HG03520 (cell line): ENCODE measurements around the gene LIMCH1.

Experiments
- ATAC-seq: cut with Tn5 transposase; IDR thresholded peaks from one replicate; pipeline ENCODE4 v1.9.1; 2021; ENCODE audit warnings: mild to moderate bottlenecking, moderate library complexity; ENCODE audit not compliant: unreplicated experiment

The LIMCH1 gene

GRCh38 chr4:41532336-41532735, 5.6 kb upstream of the LIMCH1 start:
- ATAC-seq: no peak

DNA sequence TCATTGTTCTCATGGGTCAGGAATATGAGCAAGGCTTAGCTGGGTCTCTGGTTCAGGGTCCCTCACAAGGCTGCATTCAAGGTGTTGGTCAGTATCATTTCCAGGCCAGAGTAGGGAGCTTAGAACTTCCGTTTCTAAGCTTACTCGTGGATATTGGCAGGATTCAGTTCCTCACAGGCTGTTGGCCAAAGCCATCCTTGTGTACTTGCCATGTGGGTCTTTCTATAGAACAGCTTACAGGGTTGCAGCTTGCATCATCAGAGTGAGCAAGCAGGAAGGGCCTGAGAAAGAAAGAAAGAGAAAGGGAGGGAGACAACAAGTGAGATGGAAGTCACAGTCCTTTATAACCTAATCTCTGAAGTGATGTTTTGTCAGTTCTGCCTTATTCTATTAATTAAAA, 5.1 kb upstream of the LIMCH1 start:
- no peak for ATAC-seq

- ATAC-seq: no peak
These were observed 4.3 kb upstream of the LIMCH1 start for GRCh38 chr4:41533680-41534079.

- no peak for ATAC-seq
These were observed 3.6 kb upstream of the LIMCH1 start for GRCh38 chr4:41534404-41534803.

DNA sequence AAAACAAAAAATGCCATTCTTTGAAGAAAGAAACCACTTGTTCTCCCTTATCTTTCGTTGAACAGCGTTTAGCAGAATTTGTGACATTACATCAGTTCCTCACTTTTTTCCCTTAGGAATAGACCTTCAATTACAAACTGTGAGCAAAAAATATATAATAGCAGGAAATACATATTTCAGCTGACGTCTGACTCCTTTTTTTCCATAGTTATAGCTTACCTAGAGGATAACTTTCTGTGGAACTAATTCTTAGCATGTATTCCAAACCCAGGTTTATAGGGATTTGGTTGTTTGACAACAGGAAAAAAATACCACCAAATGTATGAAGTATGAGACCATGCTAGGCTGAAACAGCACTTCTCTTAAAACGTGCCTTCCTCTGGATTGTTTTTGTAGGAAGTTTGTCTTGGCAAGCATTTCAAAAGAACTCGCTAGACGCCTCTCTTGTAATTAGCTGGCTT, 2.0 kb upstream of the LIMCH1 start:
- ATAC-seq: no peak

DNA sequence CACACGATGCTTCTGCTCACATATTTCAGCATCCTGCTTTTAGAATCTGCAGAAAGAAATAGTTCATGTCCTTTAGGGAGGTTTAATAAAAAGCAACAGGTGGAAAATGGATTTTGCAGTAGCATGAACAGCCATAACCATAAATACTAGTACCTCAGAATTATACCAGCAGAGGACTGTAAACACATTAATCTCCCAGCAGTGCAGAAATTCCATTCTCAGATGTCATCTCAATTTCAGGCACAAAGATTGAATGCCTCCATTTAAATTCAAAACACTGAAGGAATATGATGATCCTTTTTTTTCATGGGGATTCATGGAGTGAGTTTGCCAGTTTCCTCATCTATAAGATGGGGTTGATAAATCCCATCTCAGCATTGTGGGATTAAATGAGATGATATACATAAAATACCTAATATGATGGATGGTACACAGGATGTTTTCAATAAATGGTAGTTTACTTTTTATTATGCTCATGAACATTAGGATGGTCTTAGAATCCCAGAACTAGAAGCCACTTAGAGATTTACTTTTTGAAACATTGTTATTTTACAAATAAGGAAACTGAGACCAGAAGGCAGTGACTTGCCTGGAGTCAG, 566 bp upstream of the LIMCH1 start:
- no peak for ATAC-seq

GRCh38 chr4:41538887-41539498, 1.0 kb downstream of the LIMCH1 start:
- ATAC-seq: no peak

GRCh38 chr4:41539711-41540110, 1.8 kb downstream of the LIMCH1 start:
- no peak for ATAC-seq

- ATAC-seq: no peak
These were observed 2.7 kb downstream of the LIMCH1 start for GRCh38 chr4:41540687-41541086.

GRCh38 chr4:41541687-41542094, 3.7 kb downstream of the LIMCH1 start:
- ATAC-seq: no peak

GRCh38 chr4:41542526-41543275, 4.7 kb downstream of the LIMCH1 start:
- ATAC-seq: no peak

- ATAC-seq: no peak
These were observed 7.3 kb downstream of the LIMCH1 start for GRCh38 chr4:41545238-41545637.

- ATAC-seq: no peak
These were observed 8.7 kb downstream of the LIMCH1 start for GRCh38 chr4:41546638-41547037.

- no peak for ATAC-seq
These were observed 10.4 kb downstream of the LIMCH1 start for GRCh38 chr4:41548305-41548880.

GRCh38 chr4:41549478-41549877, 11.5 kb downstream of the LIMCH1 start:
- ATAC-seq: no peak

GRCh38 chr4:41550308-41550707, 12.4 kb downstream of the LIMCH1 start:
- ATAC-seq: no peak

DNA sequence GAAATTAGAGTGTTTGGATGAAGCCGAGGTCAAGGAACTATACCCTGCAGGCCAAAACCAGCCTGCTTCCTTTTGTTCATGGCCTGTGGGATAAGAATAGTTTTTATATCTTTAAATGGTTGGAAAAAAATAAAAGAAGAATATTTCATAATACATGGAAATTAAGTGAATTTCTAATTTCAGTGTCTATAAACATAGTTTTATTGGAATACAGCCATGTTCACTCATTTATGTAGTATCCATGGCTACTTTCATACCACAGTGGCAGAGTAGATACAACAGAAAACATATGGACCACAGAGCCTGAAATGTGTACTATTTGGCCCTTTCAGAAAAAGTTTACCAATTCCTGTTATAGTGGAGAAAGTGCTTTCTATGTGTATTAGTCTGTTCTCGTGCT, 13.6 kb downstream of the LIMCH1 start:
- ATAC-seq: no peak

- ATAC-seq: no peak
These were observed 16.9 kb downstream of the LIMCH1 start for GRCh38 chr4:41554905-41555304.

DNA sequence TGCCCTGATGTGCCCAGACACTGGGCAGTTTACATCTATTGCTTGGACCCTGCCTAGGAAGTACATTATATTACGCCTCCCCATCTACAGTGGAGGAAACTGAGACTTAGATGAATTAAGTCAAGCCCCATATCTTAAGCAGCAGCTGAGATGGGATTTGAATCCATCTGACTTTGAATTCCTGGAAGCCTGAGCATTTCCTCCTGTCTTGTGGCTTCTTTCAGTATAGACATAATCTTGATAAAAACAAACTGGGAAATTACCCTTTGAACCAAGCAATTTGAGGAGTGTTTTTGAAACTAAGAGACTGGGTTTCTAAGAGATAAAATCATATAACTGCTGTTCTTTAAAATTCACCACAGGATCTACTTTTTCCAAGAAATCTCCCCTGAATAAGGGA, 18.6 kb downstream of the LIMCH1 start:
- ATAC-seq: no peak

- no peak for ATAC-seq
These were observed 22.1 kb downstream of the LIMCH1 start for GRCh38 chr4:41559940-41560516.

DNA sequence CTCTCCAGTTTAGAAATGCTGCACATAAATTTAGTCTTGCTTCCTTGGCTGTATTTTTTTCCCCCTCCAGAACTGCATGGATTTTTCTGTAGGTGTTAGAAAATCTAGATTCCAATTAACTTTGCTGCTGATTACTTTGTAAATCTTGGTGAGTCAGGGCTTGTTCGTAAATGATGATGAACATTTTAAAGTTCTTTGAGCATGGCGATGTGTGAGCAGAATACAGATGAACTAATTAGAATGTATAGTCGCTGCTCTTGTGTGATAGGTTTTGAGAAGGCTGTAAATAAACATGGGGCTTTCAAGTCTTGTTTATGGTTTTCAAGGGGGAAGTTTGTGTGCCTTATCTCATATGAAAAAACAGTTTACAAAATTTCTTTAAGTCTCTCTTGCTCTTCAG, 23.3 kb downstream of the LIMCH1 start:
- ATAC-seq: no peak

DNA sequence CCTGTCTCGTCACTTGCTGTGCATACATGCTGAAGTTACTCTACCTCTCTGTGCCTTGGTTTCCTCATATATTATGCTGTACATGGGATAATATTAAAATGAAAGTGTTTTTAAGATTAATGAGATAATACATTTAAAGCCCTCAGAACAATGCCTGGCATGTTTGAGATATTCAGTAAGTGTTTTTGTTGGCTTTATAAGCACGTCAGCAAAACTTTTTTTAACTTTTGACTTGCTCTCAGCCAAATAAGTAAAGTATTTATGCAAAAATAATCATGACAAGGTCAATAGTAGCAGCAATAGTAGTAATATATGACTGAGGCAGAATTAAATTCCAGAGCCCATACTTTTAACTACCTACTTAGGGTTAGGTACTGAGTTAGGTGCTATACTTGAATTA, 29.2 kb downstream of the LIMCH1 start:
- no peak for ATAC-seq
